HS-27A (cell line): ENCODE results near the gene CARD14.
A peak's percentile ranks its signal among the peaks of the same experiment; 100 is the strongest.

Experiments used
- DNase-seq: peaks from one replicate; pipeline ENCODE4 v3.0.0-alpha.2; 2012; ENCODE audit warnings: low read depth, missing footprints

CARD14 gene

DNA sequence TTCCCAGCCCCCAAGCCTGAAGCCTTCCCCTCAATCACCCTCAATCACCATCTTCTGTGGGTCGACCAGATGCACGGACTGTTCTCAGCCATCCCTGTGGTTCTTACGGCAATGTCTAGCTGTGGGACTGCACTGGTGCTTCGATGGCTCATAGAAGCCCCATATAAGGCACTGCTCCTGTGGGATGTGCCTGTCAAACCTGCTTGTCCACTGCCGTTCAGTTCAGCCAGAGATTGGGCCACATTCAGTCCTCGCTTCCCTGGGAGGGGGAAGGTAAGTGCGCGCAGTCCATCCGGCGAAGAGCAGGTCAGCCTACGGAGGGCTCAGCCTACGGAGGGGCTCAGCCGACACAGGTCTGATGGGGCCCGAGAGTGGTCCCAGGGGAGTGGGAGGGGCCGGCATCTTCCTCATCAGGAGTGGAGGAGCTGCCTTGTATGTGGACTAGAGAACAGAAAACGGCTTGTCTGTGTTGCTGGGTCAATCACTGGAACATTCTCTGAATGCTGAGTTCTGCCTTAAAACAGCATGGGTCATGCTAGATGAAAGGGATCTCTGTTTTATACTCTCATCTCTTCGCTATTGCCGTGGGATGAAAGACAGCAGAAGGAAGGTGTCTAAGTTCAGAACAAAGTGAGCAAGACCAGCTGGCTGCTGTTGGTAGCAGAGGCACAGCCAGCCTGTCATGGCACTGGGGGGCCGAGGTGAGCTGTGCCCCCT is at the start of gene CARD14:
TSS of gene CARD14 (plus strand) at position 247 of the 717 bp plus-strand sequence. CDS start 11,409 bp downstream, outside the sequence.
- no peak for DNase-seq

DNA sequence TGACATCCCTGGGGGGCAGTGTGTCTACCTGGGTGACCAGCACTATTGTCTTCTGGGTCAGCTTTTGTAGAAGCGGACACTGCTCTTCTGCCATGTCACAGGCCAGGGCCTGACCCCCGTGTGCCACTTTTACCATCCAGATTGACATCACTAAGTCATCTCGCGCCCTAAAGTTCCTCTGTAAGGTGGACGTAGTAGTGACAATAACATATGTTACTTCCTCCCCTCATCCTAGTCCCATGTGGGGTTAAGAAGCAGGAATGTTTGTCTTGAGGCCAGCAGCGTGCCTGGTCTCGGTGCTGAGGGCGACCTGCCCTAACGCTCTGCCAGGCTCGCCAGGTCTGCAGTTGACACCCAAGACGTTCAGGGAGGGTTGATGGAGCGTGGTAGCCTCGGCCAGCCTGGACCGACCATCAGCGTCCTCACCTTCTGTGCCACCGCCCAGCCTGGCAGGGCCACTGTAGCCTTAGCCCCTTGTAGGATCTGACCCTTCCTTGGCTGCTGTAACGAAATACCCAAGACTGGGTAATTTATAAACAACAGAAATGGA is 47.7 kb upstream of the CARD14 start:
- DNase-seq = no peak

DNA sequence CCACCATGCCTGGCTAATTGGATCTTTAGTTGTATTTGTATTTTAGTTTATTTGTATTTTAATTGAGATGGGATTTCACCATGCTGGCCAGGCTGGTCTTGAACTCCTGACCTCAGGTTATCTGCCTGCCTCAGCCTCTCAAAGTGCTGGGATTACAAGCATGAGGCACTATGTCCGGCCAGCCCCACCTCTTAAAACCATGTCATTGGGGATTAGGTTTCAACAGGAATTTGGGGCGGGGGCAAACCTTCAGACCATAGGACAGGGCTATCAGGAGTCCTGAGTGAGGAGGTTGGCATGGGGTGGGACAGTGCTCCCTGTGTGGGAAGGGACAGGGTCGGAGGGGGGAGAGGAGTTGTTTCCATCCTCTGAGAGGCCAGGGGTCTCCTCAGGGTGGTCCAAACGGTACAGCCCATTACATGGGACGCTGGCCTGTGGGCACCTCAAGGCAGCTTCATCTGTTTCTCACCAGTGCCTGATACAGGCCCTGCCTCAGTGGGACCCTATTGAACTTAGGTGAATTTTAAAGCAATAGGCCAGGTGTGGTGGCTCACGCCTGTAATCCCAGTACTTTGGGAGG is 46.8 kb upstream of the CARD14 start:
- DNase-seq = no peak

DNA sequence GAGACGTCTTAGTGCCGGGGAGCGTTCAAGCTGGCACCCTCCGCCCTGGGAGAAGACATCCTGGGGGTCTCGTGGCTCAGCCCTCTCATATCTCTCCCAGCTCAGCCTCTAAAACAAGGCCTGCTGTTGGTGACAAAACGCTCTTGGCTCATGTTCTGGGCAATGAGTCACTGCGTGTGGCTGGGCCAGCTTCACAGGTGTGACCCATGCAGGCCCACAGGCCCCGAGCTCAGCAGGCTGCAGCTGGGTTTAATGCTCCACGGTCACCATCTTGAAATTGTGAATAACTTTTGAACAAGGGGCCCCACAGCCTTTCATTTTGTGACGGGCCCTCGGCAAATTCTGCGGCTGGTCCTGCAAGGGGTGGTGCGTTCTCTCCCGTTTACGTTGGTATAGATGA is 46.0 kb upstream of the CARD14 start:
- DNase-seq = no peak

DNA sequence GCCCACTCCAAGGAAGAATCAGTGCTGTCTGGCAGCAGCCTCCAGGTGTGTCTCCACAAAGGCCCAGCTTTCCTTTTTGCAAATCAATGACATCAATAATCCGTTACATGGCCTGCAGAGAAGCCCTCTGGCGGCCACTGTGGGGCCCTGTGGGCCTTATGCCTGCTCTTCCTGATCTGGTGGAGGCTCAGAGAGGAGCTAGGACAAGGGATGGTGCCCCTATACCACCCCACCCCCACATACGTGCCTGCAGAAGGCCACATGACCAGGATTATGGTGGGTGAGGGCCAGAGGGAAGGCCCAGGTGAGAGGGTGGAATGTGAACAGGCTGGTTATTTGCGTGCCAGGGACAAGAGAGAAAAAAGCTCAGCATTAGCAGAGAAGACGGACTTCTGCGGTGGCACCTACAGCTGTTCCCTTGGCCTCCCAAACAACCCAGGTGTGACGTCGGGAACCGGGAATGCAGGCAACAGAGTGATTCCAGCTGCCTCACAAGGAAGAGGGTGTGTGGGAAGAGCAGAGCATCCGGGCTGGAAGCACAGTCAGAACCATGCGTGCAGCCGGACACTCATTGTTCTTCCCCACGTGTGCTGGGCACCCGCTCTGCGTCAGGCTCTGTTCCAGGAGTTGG is 45.4 kb upstream of the CARD14 start:
- no peak for DNase-seq

DNA sequence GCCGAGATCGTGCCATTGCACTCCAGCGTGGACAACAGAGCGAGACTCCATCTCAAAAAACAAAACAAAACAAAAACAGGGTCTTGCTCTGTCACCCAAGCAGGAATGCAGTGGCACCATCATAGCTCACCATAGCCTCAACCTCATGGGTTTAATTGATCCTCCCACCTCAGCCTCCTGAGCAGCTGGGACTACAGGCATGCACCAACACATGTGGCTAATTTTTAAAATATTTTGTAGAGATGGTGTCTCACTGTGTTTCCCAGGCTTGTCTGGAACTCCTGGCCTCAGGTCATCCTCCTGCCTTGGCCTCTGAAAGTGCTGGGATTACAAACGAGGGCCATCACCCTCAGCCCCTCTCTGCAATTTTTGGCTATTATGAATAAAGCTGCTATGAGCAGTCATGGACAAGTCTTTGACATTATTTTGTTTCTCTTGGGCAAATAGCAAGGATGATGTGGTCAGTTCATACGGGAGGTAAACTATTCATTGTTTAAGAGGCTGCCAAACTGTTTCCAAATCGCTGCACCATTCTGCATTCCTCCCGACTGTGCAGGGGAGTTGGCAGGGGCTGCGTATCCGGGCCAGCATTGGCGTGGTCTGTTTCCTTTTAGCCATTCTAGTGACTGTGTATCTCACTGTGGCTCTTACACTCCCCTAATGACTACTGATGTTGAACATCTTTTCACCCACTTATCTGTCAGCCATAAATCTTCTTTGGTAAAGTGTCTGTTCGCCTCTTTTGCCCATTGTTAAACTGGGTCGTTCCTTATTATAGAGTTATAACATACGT is 44.0 kb upstream of the CARD14 start:
- no peak for DNase-seq

DNA sequence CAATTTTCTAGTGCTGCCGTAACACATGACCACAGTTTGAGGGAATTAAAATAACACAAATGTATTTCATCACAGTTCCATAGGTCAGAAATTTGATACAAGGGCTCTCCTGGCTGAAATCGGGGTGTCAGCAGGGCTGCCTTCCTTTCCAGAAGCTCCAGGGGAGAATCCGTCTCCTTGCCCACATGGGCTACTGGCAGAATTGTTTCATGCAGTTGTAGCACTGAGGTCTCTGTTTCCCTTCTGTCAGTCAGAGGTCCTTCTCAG is 43.4 kb upstream of the CARD14 start:
- DNase-seq = no peak

DNA sequence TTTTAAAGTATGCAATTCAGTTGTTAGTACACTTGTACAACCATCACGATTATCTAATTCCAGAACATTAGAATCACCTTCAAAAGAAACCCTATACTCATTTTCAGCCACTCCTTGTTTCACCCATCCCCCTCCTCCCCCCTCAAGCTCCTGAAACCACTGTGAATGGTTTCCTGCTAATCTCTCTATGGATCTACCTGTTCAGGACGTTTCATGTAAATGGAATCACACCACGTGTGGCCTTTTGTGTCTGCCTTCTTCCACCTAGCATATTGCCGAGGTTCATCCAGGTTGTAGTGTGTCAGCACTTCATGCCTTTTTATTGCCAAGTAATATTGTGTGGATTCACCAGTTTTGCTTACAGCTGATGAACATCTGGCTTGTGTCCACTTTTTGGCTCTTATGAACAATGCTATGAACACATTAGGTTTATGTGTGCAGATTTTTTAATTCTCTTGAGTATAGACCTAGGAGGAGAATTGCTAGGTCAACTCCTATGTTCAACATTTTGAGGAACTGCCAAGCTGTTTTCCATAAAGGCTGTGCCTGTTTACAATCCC is 40.7 kb upstream of the CARD14 start:
- no peak for DNase-seq

DNA sequence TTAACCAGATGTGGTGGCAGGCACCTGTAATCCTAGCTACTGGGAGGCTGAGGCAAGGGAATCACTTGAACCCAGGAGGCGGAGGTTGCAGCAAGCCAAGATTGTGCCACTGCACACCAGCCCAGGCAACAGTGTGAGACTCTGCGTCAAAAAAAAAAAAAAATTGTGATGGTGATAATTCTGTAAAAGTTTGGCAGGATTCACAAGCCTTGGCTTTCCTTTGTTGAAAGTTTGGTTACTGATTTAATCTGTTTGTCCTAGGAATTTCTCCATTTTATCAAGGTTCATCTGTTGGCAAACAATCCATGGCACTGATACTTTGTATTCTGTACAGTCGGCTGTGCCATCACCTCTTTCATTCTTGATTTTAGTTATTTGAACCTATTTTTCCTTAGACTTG is 38.8 kb upstream of the CARD14 start:
- no peak for DNase-seq

DNA sequence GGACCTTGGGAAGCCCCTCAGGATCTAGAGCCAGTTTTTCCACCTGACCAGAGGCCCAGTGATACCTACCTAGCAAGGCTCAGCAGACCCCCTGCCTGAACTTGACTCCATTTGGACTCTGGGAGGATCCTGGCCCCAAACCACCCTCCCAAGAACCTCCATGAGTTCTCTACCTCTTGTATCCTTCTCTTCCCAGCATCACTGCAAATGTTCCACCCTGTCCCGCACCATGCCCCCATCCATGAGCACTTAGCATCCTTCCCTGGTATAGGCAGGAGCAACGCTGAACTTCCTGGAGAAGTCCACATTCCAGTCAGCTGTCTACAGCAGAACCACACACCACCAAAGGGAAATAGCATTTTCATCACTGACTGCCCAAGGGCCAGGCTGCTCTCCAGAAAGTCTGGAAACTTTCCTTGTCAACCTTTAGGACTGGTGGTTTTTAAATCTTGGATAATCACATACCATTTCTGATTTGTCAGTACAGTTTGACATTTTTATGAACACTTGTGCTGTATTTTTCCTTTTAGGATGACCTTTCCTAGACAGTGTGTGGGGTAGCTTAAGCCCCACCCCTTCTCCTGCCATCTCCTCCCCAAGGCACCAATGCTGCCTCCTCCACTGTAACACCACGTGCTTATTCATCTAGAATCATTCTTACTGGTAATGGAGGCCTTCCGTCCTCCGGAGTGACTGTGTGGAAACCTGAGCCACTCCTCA is 36.8 kb upstream of the CARD14 start:
- no peak for DNase-seq

DNA sequence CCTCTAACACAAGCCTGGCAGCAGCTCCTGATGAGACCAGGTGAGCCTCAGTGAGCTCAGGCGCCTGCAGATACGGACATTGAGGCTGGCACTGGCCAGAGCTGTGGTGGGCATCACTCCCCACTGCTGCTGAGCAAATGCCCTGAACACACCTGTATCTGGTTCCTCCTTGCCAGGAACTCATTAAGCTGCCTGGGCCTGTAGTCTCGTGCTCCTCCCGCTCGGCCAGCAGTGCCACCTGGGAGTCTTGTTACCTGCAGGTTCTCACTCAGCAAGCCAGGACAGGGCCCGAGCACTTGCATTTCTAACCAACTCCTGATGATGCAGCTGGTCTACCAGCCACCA is 36.2 kb upstream of the CARD14 start:
- no peak for DNase-seq

DNA sequence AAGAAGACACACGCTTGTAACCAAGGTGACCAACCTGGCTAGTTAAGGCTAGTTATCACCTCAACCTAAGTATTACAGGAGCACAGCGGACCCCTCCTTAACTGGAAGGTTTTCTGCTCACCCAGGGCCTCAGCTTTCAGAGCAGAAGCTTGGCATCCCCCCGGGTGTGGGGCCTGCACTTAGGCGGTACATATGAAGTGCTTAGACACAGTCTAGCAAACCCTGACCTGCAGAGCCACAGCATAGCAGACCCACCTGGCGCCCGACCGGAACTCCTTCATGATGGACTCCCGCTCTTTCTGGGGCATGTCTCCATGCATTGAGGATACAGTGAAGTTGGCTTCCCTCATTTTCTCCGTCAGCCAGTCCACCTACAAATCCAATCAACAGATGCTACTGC is 32.7 kb upstream of the CARD14 start:
- DNase-seq = no peak

DNA sequence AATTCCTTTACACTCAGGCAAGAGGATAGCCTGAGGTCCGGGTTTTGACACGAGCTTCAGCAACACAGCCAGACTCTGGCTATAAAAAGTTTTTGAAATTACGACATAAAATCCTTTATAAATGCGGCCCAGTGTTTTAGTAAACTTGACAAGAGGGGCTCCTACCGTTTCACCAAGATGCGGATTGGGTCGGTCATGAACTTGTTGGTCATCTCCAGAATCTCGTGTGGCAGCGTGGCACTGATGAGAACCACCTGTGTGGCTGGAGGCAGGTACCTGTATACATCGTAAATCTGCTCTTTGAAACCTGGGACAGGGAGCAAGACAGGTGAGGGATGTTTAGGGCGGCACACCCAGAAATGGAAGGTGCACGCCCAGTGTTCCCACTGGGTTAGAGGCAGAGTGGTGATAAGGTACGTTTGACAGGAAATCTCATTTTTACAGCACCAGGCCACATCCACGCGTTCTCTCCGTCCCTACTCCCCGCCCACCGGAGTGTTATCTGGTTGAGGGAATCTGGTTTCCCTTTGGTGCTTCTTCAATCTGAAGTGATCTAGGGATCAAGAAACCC is 30.9 kb upstream of the CARD14 start:
- DNase-seq = no peak

DNA sequence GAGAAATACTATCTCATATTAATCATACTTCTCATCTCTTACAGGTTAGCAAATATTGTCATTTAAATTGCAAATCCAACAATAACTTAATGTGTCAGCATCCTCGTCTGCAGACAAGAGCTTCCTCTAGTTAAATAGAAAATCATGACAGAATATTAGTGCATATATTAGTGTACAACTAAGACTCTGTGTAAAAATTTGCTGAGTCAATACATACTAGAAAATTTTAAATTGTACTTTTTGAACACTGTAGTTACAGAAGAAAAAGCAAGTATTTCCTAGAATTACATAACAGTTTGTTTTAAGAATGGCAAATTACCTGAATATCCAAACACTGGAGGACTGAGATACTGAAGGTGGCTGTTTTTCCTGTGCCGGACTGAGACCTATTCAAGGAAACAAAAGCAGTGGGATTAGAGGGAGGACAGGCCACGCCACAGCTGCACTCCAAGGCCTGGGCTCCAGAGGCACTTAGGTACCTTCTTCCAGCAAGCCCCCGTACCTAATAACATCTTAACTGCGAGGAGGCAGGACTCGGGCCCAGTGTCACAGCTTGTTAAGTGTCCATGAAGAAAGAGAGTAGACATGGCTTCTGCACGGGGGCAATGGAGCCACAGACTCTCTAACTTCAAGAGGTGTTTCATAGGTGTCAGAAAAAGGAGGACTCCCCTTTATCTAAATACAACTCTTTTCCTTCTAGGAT is 28.2 kb upstream of the CARD14 start:
- DNase-seq = no peak

DNA sequence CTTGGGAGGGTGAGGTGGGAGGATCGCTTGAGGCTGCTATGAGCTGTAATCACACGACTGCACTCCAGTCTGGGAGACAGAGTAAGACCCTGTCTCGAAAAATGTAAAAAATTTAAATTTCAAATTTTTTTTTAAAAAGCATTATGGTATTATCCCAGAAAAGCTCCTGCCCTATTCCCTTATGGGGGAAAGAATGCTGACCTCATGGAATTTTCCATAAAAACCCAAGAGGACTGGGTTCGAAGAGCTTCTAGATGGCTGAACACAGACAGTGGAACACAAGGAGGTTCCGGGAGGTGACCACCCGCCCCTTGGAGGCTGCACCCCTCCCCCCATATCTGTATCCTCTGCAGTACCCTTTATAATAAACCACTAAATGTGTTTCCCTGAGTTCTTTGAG is 26.9 kb upstream of the CARD14 start:
- DNase-seq = no peak

DNA sequence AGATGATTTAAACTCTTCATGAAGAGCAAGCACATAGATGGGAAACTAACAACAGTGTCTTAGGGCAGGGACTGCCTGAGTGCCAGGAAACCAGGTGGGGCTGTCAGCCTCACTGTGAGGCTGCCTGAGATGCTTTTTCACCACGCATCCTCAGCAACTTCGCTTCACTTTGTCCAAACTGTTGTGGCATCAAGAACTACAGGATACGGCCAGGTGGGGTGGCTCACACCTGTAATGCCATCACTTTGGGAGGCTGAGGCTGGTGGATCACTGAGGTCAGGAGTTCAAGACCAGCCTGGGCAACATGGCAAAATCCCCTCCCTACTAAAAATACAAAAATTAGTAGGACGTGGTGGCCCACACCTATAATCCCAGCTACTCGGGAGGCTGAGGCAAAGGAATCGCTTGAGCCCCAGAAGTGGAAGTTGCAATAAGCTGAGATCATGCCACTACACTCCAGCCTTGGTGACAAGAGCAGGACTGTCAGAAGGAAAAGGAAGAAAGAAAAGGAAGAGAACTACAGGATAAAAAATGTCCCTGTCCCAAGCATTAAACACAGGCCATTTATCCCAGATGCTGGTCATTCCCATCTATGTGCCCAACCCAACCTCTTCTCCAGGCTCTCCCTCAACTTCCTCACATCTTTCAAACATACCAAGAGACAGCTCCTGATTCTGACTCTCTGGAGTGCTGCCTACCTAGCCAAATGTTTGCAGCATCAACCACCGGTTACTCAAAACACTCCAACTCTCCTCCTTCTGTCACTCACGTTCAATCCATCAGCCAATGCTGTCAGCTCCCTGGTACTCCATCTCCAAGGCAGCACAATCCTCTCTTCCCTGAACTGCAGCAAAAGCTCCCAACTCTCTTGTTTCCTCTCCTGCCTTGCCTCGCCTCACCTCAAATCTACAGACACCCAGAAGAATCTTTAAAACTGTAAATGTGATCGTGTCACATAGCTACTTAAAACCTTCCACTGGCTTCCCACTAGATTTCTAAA is 24.5 kb upstream of the CARD14 start:
- no peak for DNase-seq

DNA sequence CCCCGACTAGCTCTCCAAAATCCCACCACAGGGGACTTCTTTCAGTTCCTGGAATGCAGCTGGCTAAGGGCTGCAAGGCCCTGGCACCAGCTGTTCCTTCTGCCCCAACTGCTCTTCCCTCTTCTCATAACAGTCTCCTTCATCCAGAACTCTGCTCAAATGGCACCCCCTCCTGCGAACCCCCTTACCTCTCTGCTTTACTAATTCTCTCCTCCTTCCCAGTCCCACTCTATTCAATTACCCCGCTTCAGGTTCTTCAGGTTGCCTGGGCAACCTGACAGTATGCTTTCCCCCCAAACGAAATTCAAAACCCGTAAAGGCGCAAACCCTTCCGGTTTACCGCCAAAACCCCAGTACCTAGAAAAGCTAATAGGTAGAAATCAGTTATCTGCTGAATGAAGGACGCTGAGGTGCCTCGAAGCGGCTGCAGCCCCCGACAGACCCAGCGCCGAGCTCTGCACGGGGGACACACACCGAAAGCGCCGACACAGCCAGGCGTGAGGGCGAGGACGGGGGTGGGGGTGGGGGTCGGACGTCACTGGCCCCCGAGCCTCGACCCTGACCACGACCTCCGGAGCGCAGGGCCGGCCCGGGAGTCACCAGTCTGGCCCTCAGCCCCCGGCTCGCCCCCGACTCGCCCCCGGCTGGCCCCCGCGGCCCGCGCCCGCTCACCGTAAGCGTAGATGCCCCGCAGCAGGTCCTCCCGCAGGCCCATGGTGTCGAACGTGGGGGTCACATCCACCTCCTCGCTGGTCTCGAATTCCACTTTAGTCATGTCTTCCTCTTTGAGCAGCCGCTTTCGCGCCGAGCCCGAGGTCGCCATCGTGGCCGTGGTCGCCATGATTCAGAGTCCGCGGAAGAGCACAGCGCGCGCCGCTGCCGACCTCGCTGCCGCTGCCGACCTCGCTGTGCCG is 23.5 kb upstream of the CARD14 start:
- no peak for DNase-seq

DNA sequence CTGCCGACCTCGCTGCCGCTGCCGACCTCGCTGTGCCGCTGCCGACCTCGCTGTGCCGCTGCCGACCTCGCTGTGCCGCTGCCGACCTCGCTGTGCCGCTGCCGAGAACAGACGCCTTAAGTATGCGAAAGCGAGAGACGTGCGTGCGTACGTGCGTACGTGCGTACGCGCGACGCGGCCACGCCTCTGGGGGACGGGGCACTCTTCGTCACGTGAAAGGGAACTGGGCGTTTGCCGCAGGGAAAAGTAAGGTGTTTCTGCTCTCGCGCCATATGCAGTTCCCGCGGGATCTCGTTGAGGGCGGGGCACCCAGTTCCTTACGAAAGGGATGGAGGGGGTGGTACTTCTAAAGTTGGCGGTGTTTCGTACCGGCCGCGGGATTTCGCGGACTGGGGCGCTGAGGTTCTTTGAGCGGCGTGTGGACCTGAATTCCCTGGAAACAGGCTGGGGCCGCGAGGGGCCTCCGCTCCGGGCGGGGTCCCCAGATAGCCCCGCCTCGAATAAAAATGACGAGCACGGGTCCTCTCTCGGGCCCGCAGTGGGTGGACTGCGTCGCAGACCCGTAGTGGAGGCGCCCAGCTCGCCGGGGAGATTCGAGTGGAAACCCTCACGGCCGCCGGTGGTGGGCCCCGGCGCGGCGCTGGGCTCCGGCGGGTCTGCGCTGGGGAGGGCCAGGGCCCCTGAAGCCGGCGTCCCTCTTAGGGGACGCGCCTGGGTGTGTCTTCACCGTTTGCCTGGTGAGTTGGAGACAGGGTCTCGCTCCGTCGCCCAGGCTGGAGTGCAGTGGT is 22.6 kb upstream of the CARD14 start, which contains the start of gene EIF4A3:
TSS of gene EIF4A3 (minus strand) at position 94 of the 788 bp plus-strand sequence. CDS start 167 bp downstream, outside the sequence.
- DNase-seq = peak; percentile 84
